Mucosa of gallbladder (tissue), 1 donor: ENCODE results near the gene OGFOD1. TPM values are rescaled to one million over a fixed set of nuclear protein-coding genes. Genes with fewer than 3 reads are reported as not detected.

Experiments used
- DNase-seq: peaks from one replicate; pipeline ENCODE4 v3.0.0-alpha.2; 2020; ENCODE audit warnings: low spot score
- total RNA-seq: library from RNA; stranded (reverse); gene quantifications from one replicate; pipeline ENCODE4 v1.2.1, GENCODE V29; 2021
- donor health status: DM: no; HTN: no; CAD: no.

The OGFOD1 gene
- total RNA-seq, 1 donor from 2014 or later = 34.2 TPM

GRCh38 chr16:56426585-56426984 lies 24.8 kb upstream of the OGFOD1 start:
- DNase-seq = no peak

DNA sequence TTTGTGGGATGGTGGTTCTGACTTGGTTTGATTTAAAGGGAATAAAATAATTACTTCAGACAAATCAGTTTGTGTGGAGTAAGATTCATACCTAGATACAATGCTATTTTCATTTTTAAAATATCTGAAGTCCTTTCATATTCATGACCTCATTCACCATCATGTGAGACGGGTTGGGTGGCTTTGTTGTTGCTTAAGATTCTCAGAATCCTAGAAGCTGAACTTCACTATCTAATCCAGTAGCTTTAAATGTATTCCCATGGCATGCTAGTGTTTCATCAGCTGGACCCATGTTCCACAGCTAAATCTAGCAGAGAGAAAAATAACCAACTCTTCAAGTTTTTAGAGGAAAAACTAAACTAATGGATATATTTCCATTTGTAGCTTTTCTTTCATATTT lies 23.3 kb upstream of the OGFOD1 start:
- no peak for DNase-seq

DNA sequence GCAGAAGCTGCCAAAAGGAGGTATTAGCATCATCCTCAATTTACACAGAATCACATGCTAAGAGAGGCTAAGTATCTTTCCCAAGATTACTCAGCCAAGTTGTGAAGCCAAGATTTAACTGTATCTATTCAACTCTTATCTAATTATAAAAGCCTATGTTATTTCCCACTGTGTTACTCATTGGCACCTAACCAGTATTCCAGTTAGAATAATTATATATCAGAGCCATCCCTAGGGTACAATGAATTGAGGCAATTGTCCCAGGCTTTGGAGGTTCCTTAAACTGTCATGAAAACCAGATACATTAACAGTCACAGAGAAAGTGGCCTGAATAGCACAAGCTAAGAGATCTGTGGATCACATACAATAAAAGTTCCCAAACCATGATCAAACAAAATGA lies 15.1 kb upstream of the OGFOD1 start:
- DNase-seq = no peak

DNA sequence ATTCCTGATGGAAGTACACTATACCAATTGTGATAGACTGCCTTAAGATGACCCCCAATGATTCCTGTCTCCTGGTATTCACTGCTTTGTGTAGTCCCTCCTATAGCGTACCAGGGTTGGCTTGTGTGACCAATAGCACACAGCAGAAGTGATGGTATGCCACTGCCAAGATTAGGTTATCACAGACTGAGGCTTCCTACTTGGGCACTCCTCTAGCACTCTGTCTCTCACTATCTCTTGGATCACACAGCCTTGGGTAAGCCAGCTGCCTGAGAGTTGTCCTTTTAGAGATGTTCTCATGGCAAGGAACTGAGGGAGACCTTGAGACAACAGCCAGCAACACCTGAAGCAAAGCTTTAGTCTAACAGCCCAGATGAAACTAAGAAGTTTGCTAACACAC lies 13.3 kb upstream of the OGFOD1 start:
- DNase-seq = no peak

DNA sequence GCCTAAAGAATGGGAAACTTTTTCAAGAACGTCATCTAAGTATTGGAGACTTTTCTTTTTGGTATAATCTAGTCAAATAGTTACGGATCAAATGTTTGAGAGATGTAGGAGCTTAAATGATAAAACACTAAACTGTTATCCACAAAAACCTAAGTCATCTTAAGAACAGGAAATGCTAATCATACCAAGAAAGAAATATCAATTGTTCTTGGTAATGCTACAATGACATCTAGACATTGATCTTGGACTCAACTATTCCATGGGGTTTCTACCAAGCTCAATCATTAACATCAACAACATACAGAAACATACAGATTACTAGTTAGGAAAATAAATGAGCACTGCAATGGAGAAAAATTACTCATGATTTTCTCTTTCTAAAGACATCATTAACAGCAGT lies 4.1 kb upstream of the OGFOD1 start:
- no peak for DNase-seq

GRCh38 chr16:56448005-56448404 lies 3.3 kb upstream of the OGFOD1 start:
- DNase-seq = no peak

- no peak for DNase-seq
Observed at GRCh38 chr16:56450275-56450985, 924 bp upstream of the OGFOD1 start.

- no peak for DNase-seq
Observed at GRCh38 chr16:56451753-56452689, 667 bp downstream of the OGFOD1 start.

DNA sequence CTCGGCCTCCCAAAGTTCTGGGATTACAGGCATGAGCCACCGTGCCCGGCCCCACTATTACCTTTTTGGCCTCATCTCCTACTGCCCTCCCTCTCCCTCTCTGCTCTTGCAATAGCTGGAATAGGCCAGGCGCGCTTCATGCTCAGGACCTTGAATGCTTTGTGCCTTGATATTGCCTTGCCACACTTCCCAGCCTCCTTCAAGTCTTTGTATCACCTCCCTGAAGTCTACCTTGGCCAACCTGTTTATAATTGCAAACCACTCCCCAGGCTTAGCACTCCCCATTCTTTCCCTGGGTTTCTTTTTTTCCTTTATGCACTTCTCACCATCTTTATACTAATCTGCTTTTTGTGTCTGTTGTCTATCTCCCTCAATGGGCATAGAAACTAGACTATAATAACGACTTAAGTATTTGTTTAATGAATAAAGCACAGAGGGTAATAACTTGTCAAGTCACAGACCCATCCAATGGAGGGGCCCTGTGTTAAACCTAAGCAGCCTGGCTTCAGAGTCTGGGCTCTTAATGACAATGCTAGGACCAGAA lies 6.6 kb downstream of the OGFOD1 start:
- DNase-seq = no peak

DNA sequence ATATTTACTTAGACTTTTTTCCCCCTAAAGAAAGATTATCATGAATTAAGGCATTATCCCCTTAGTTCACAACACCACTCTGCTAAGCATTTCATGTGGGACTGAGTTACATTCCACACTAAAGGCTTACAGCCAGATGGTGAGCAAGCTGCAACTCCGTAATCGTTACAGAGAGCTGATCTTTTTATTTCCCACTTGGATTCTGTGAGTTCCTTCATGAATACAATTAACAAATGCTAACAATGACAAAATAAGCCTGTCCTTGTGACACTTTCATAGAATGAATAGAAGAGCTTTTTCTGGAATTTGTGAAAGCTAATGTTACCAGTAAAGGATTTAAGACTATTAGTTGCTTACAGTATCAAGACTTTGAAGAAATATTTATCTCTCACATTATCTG lies 8.7 kb downstream of the OGFOD1 start:
- no peak for DNase-seq

GRCh38 chr16:56462064-56462796 lies 10.9 kb downstream of the OGFOD1 start:
- no peak for DNase-seq

GRCh38 chr16:56463153-56463552 lies 11.8 kb downstream of the OGFOD1 start:
- DNase-seq = no peak

DNA sequence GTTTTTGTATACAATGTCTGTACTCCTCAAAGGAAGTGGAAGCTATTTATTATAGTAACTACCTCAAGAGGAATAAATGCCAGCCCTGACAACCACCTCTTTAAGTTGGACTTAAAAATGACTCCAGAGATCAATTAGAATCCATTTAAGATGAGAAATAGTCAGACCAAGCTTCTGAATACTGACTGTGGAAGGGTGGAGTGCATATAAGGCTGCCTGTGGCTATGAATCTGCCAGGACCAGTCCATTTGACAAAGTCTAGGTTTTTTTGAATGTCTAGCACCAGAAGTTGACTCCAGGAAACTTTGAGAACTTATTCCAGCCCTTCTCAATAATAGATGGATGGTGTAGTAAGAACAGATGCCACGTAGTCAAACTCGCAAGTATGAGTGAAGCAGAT lies 15.0 kb downstream of the OGFOD1 start:
- no peak for DNase-seq

GRCh38 chr16:56468800-56469199 lies 17.4 kb downstream of the OGFOD1 start:
- DNase-seq = no peak

GRCh38 chr16:56469748-56470147 lies 18.4 kb downstream of the OGFOD1 start:
- no peak for DNase-seq

DNA sequence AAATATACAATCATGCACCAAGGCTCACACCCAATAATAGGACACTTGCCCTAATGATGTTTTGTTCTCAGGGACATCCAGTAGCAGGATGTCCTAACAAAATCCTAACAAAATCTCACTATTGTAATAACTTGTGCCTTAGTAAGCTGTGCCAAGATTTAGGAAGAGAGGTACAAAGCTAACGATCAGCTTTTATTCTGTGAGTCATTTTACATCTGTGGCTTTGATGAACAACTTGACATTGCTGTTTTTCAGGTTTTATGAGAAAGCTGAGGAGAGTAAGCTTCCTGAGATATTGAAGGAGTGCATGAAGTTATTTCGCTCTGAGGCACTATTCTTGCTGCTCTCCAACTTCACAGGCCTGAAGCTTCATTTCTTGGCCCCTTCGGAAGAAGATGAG lies 18.9 kb downstream of the OGFOD1 start:
- no peak for DNase-seq

GRCh38 chr16:56470666-56471065 lies 19.3 kb downstream of the OGFOD1 start:
- no peak for DNase-seq

DNA sequence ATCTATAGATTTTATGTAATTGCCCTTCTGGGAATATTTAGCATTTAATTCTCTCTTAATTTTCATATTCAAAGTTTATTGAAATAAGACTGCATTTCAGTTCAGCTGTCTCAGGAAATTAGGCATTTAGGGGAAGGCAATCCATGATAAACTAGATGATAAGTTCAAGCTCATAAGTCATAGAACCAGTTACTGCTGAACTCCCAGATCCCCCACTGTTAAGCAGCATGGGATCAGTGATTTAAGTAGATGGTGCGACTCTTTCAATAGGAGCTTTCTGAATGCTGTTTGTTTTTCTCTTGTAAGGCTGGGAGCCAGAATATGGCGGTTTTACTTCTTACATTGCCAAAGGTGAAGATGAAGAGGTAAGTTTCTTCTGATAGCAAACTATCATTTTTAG lies 23.8 kb downstream of the OGFOD1 start:
- DNase-seq = no peak

GRCh38 chr16:56477096-56477878 lies 25.9 kb downstream of the OGFOD1 start:
- DNase-seq = no peak

DNA sequence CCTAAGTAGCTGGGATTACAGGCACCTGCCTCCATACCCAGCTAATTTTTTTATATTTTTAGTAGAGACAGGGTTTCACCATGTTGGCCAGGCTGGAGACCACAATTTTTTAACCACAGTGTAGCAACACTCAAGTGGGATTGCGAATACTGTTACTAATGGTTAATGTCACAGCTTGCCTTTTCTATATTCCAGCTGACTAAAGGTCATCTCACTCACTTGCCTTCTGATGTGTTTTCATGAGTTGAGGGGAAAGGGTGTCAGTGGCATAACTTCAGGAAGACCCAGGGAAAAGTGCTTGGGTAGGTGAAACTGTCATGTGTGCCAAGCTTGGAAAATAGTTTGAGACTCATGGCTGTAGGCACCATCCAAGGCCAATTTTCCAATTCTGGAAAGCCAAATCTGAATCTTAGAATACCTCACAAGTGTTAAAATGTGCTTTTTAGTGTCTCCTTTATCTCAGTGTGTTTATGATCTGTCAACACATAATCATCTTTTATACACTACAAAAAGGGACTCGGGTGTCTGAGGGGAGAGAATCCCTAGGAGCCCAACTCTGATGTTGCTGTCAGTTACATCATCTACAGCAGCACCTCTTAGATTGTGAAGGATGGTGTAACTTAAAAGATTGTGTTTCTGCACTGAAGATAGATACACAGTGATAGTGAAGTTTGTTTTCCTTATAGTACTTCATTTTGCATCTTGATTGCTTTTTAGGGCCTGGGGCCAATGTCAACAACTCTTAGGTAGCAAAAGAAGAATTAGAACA lies 27.1 kb downstream of the OGFOD1 start:
- no peak for DNase-seq

GRCh38 chr16:56479469-56479868 lies 28.1 kb downstream of the OGFOD1 start:
- no peak for DNase-seq
